GM18499 (cell line): ENCODE measurements around the gene MARCHF10.
"Not testable (repeated sequence)": the region's sequence is repeated elsewhere in the genome, so short reads cannot be mapped to it uniquely, and the experiment has no call there.

Experiments used
- ATAC-seq: cut with Tn5 transposase; IDR thresholded peaks from one replicate; pipeline ENCODE4 v1.9.1; 2021; ENCODE audit warnings: moderate number of reproducible peaks; ENCODE audit not compliant: insufficient read depth, unreplicated experiment

Gene MARCHF10

DNA sequence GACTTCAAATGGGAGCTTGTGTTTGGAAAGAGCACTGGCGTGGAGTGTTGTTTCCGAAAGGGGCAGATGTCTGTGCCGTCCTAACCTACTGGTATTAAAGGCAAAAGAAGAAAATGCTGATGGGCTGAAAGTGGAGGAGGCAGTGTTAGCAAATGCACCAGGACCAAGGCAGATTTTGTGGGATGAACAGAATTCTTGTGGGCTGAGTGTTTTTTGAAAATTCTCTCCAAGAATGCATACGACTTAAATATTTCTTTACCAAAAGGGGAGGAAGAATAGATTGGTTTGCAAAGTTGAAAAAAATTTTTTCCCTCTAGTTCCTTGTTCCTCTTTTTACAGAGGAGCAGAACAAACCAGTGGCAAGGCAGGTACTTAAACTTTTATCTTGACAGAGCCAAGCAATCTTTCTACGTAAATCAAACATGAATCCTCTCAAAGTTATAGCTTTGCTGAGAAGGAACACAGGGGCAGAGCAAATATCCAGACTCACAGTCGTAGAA, 16.8 kb downstream of the MARCHF10 start:
- ATAC-seq: no peak

DNA sequence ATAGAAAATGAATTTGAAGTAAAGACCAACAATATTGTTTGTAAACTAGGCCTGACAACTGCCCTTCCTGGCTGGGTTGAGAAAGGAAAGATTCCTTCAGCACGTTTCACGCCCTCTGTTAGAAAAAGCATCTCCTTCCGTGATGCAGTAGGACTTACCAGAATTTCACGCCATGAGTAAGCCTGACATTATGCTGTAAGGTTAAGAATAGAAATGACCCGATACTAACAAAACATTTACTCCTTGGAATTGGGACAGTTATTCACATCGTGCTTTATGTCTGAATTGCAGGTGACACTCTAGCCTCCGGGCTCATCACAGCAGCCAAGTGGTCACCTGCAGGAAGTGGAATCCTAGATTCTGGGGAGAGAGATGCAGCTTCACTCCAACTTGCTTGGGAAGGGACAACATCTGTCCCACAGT, 17.5 kb downstream of the MARCHF10 start:
- no peak for ATAC-seq

DNA sequence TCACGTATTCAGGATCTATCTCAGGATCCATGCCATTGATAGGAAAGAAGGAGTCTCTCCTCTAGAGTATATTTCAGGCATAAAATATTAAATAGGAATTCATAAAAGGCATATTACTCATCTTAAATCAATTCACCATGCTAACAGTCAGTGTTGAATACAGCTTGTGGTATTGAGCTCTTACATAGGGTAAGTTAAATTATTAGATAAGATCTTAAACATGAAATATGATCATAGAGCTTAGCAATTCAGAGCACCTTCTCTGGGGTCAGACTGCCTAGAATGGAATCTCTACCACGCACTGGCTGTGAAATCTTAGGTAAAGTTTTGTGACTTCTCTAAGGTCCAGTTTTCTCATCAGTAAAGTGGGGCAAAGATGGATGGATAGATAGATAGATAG, 20.7 kb downstream of the MARCHF10 start:
- ATAC-seq: no peak

DNA sequence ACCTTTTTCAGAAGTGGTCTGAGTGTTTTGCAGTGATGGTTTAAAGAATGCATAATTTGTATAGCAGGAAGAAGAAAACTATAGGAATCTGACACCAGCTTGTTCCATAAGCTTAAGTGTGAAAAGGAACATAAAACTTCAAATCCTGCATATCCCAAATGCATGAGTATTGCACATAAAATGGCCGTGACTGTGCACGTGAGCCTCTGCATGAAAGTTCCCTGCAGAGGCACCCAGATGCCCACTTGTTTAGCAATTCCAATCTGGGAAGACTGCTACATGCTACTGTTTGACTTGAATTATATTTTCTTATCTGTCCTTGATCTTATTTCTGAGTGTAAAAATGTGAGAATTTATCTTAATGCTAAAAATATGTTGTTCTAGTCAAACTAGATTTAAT, 21.5 kb downstream of the MARCHF10 start:
- no peak for ATAC-seq

DNA sequence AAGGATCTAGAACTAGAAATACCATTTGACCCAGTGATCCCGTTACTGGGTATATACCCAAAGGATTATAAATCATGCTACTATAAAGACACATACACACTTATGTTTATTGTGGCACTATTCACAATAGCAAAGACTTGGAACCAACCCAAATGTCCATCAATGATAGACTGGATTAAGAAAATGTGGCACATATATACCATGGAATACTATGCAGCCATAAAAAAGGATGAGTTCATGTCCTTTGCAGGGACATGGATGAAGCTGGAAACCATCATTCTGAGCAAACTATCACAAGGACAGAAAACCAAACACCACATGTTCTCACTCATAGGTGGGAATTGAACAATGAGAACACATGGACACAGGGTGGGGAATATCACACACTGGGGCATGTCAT, 22.1 kb downstream of the MARCHF10 start:
- ATAC-seq: not testable (repeated sequence)

DNA sequence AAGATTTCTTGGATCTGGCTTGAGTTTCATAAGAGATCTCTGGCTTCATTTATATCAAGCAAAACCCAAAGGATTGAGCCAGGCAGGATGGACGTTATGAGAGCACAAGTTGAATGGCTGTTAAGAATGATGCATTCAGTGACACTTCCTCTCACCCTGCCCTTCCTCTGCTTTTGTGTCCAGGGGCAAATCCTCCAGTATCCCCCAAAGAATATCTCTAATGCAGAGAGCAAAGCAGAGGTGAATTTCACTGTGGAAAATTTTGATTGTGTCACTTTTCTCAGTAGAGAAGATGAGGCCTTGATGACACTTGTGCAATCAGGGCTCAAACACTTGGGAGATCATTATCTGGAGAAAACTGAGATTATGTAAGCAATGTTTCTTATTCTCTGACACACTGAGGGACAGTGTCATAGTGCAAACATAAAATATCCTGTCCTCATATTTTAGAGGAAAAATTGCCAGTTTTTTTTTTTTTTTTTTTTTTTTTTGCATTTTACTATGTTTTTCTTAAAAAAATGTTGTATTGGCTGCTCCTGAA, 25.3 kb downstream of the MARCHF10 start:
- ATAC-seq: no peak

DNA sequence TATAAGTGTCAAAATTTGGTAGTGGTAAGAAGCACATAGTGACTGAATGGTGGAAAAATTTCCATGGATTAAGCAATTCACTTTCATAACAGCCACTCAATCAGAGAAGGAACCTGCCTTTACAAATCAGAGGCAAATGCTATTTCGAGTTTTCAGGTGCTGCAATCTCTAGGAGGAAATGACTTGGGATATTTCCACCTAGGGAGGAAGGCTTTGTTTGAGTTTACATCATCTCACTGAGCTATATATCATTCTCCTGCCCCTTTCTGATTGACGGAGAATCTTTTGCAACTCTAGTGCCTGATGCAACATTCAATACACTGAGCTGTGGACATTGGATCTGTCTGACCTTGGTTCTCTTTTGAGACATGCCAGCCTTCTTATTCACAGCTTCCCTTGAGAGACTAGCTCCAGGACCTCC, 26.3 kb downstream of the MARCHF10 start:
- ATAC-seq: no peak

DNA sequence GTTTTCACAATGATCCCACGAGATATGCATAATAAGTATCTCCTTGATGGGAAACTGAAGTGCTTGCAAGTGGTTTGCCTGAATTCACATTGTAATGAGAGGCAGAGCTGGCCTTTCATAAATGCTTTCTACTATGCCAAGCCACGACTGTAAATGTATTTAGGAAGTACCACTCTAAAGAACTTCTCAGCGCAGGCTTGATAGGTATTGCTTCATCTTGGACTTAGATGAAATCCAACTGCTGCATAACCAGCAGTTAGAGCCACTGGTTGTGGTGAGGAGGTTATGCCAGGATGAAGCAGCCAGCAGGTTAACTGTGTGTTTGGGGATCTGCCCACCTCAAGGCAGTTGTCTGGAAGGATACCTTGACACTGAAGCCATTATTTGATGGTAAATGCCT, 26.8 kb downstream of the MARCHF10 start:
- ATAC-seq: no peak

DNA sequence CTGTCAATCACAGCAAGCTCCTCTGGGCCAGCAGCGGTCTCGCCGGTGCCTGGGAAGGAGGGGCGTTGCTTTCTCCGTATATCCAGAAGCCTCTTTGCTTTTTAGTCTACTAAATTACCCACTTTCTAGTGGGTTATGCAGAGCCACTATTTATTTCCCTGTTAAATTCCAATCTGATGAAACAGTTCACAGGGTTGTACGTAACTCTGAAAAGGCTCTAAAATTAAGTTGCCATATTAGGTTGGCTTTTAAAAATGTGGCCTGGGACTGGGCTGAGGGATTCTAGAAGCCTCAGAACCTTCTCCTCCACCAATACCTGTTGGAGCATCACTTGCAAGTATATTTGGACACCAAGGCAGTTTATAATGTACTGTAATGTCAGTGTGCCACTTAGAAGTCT, 27.2 kb downstream of the MARCHF10 start:
- no peak for ATAC-seq

DNA sequence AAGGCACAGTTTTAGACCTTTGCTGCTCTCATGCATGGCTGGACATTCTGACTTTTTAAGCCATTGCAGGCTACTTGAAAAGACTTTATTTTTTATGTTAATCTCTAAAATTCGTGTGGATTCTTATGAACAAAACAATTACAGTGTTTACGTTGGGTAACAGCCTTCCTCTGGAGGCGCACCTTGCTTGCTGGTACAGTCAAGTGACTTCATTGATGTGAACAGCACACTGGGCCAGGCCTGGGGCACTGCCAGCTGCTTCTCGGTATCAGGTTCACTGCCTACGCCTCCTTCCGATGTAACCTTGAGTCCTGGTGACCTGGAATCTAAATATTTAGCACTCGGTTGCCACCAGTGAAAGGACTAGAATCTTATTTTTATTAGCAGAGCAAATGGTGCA, 27.8 kb downstream of the MARCHF10 start:
- no peak for ATAC-seq

DNA sequence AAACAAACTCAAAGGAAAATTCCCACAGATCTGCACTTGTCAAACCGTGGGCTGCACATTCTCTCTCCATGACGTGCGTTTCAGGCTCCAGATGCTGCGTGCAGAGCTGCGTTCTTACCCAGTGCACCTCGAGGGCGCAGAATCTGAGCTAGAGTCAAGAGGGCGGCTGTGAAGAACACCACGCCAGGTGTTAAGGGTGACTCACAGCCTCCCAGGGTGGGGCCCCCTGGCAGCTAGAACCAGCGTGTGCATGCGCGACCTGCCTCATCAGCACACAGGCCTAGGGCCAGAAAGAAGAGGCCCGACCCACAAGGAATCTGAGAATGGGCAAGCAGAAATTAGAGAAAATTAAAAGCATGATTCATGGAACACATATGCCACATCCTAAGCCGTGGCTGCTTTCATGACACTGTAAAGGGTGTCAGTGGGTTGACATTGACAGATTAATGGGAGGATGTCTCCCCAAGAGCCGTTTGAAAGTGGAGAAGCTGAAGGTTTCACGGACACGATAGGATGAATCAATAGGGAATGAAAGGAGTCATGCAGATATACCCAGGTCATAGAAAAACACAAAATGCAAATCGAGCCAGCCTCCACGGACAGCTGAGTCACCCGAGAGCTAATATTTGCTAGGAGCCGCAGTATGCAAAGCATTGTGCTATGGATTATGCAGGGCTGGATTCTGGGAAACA, 29.0 kb downstream of the MARCHF10 start:
- ATAC-seq: no peak

DNA sequence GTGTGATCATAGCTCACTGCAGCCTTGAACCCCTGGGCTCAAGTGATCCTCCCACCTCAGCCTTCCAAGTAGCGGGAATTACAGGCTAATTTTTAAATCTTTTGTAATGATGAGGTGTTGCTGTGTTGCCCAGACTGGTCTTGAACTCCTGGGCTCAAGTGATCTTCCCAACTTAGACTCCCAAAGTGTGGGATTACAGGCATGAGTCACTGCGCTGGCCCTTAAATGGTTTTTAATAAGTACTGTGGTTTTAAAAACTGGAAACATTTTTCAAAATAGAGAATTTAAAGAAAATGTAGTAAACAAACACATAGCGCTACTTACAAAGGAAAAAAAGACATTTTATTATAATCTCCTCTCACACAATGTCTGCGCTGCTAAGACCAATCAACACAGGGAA, 32.2 kb downstream of the MARCHF10 start:
- no peak for ATAC-seq

DNA sequence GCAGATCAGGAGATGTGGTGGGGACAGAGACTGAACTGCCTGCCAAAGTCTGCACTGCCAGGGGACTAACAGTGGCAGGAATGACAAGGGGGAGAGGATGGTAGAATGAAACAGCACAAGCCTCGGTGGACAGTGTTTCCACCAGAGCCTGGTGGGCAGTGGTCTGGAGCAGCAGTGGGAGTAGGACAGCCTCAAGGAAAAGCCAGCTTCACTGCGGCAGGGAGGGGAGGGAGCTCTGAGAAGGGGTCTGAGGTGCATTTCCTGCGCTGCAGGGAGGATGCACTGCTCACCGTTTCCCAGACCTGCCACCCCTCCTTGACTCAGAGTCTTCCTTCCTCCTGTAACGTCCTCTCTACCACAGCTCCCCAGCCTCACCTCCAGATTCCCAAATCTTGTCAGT, 33.8 kb downstream of the MARCHF10 start:
- ATAC-seq: no peak

DNA sequence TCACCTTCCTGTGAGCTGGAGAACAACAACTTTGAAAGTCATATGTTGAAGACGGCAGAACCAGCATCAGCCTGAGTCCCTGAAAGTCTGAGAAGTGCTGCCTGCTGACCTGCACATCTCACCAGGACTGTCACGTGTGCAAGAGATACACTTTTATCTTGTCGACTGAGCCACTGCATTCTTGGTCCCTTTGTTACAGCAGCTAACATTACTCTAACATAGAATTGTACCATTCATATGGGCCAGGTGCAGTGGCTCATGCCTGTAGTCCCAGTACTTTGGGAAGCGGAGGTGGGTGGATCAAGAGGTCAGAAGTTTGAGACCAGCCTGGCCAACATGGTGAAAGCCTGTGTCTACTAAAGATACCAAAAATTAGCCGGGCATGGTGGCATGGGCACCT, 40.1 kb downstream of the MARCHF10 start:
- no peak for ATAC-seq

DNA sequence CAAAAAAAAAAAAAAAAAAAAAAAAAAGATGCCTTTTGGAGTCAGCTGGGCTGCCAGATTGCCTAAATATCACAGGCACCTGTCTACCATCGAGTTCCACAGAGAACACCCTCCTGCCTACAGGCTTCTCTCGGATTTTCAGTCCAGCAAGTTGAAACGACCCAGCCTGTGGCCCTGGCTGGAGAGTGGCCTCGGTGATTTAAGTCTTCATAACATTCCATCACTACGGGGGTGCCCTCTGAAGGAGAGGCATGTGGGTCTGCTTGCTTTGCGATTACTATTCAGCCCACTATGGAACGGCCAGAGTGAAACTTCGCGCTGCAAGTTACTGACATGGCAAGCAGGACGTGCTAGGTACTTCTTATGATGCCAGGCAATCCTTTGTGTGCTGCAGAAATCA, 42.8 kb downstream of the MARCHF10 start:
- ATAC-seq: no peak

DNA sequence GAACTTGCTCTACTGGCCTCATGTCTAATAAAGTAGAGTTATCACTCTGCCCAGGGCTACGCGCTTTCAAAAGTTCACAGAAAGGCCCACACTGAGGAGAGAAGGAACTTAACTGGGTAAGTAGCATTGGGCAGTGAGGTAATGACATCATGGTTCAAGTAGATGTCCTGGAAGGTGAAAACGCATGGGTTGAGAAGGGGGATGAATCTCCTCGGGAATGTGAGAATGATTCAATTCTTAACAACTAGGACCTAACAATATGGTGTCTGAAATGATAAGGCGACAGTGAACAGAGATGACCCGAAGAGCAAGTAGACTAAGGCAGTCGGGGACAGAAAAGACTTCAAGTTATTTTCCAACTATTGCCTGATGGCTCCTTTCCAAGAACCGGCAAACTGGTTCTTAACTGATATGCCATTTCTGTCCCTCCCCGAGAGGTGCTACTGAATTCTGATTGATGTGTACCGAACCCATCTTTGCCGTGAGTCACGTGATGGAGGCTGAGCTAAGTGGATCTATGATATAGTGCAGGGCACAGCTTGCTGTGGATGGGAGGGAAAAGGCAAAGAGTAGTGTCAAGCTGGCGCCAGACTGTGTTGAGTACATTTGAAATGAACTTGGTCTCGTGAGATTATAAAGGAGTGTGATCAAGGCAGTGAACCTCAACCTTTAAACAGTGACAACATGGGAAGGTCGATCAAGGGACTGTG, 44.1 kb downstream of the MARCHF10 start:
- no peak for ATAC-seq

DNA sequence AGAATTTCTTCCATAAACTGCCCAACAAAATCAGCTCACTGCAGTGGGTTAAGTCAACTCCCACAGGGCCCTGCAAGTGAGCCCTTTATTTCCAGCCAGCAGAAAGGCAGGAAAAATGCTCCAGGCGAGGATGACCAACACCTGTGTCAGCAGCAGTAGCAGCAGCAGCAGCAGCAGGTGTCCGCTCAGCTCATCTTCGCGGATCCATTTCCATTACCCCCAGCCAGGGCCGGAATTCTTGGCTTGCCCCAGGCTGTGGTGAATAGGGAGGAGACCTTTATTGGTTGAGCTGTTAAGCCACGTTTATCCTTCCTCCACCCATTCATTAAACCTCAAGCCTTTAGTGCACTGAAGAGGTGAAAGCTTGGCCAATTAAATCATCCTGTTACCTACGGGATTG, 46.2 kb downstream of the MARCHF10 start:
- ATAC-seq: no peak

DNA sequence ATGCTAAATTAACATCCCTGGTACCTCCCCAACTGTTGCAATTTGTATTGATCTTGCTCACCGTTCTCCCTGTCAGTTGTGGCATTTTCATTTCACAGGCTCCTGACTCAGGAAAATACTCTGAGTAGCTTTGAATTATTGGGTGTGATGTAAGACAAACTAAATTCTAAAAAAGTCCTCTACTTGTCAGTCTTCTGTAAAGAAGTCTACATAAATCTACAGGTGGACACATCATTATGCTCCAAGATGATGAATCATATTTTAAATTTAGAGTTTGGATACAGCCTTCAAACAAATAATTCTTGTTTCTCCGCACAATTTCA, 47.2 kb downstream of the MARCHF10 start:
- ATAC-seq: no peak

DNA sequence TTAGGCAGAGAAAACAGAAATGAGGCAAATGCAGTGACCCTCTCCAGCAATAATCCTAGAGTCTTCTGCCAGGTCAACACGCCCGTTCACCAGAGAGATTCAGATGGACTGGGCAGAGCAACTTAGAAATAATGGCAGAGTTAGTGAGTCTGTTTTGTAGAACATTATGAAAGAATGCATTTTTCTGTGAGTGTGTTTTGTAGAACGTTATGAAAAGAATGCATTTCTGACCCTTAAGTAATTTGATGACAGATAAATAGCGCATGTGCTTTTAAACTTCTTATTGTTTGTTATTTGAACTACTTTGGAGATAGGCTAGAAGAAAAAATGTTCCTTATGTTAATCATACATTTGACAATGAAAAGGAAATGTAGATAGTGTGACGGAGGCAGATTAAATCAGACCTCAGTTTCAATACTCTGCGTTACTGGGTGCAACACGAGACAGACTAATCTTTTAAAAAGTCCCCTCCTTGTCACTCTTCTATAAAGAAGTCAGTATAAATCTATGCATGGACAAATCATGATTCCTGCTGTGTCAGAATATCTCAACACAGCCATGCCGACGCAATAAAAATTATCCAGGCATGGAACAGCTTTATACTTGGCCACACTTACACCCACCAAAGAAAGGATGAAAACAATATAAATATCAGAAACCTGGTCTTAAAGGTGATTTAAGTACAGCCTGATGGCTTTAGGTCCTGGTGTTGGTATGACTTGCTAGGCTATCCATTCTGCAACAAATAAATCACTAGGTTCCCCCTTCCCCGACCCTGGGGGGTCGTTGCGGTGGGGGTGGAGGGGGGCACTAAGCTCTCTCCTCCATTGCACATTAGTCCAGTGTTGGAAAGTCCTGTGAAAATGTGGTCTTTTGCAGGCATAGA, 47.8 kb downstream of the MARCHF10 start:
- no peak for ATAC-seq

DNA sequence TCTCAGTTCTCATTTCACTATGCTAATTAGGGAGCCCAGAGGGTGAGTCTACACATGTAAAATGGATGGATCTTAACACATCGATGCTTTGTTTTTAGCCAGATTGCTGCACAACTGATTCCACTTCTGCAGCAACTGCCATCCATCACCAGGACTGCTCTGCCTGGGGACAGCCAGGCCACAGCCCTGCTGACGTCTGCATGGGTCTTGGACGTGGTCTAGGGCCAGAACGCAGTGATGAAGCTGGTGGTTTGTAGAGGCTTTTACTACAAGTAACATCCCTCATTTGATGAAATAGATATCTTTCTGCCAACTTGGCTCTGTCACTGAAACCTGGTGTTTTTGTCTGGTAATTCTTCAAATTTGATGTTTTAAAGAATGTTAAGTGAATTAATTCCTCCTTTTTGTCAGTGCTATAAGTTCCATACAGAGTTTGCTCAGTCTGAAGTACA, 50.6 kb downstream of the MARCHF10 start:
- no peak for ATAC-seq

DNA sequence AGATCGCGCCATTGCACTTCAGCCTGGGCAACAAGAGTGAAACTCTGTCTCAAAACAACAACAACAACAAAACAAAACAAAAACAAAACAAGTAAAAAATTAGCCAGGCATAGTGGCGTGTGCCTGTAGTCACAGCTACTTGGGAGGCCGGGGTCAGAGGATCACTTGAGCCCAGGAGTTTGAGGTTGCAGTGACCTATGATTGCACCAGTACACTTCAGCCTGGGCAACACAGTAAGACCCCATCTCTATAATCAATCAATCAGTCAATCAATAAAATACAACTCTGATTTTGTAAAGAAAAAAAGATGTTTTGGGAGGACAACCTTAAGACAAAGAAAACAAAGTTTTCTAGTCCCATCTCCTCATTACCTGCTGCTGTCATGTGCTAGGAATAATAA, 51.9 kb downstream of the MARCHF10 start:
- ATAC-seq: no peak
